ENCODE results near the gene INPP5A.

- TF ChIP-seq EZH2 (IDR thresholded peaks at IDR 0.05; ENCODE audit: borderline replicate concordance) (no peak), CTCF (IDR thresholded peaks at IDR 0.05; ENCODE audit: poor library complexity) (no peak)
Observed at GRCh38 chr10:132721725-132722124, 184.1 kb downstream of the INPP5A start.
